Medulla oblongata (tissue), 1 donor: ENCODE measurements around the gene PROS1.

Source experiments
- DNase-seq: peaks from one replicate; pipeline ENCODE4 v3.0.0-alpha.2; 2015; ENCODE audit errors: extremely low spot score

PROS1 gene

GRCh38 chr3:93973131-93974126 is at the start of gene PROS1:
Gene PROS1 (minus strand): TSS chr3:93973896. CDS start chr3:93973749, 147 bp downstream.
- peak; percentile 79 for DNase-seq

GRCh38 chr3:94020293-94020692 is 46.6 kb upstream of the PROS1 start:
- no peak for DNase-seq

GRCh38 chr3:94019659-94020058 is 46.0 kb upstream of the PROS1 start:
- DNase-seq = no peak

GRCh38 chr3:94015025-94015424 is 41.3 kb upstream of the PROS1 start:
- DNase-seq = no peak

- no peak for DNase-seq
Measured at GRCh38 chr3:94012185-94012584, 38.5 kb upstream of the PROS1 start.

GRCh38 chr3:94011233-94011711 is 37.6 kb upstream of the PROS1 start:
- DNase-seq = peak; percentile 4

- DNase-seq = no peak
Measured at GRCh38 chr3:94009608-94010007, 35.9 kb upstream of the PROS1 start.

GRCh38 chr3:94008253-94008652 is 34.6 kb upstream of the PROS1 start:
- DNase-seq = no peak

GRCh38 chr3:94004301-94004910 is 30.7 kb upstream of the PROS1 start:
- peak; percentile 69 for DNase-seq

- DNase-seq = no peak
Measured at GRCh38 chr3:94001827-94002495, 28.3 kb upstream of the PROS1 start.

- no peak for DNase-seq
Measured at GRCh38 chr3:94001191-94001590, 27.5 kb upstream of the PROS1 start.

- DNase-seq = no peak
Measured at GRCh38 chr3:93994056-93994455, 20.4 kb upstream of the PROS1 start.

GRCh38 chr3:93992207-93992606 is 18.5 kb upstream of the PROS1 start:
- DNase-seq = no peak

GRCh38 chr3:93991631-93992030 is 17.9 kb upstream of the PROS1 start:
- no peak for DNase-seq

- no peak for DNase-seq
Measured at GRCh38 chr3:93989241-93989640, 15.5 kb upstream of the PROS1 start.

- DNase-seq = no peak
Measured at GRCh38 chr3:93988764-93989163, 15.1 kb upstream of the PROS1 start.

- no peak for DNase-seq
Measured at GRCh38 chr3:93988283-93988682, 14.6 kb upstream of the PROS1 start.

- no peak for DNase-seq
Measured at GRCh38 chr3:93984618-93985017, 10.9 kb upstream of the PROS1 start.

- no peak for DNase-seq
Measured at GRCh38 chr3:93983408-93983807, 9.7 kb upstream of the PROS1 start.

GRCh38 chr3:93981649-93982048 is 8.0 kb upstream of the PROS1 start:
- DNase-seq = no peak

GRCh38 chr3:93979850-93980676 is 6.4 kb upstream of the PROS1 start, which contains the start of gene ARL13B:
Gene ARL13B (plus strand): TSS chr3:93980155. CDS start chr3:93980424, 269 bp downstream.
- peak; percentile 100 for DNase-seq
